GM19397 (cell line): ENCODE results near the gene NFKBIB.

ENCODE experiments used
- ATAC-seq: cut with Tn5 transposase; IDR thresholded peaks from one replicate; pipeline ENCODE4 v1.9.1; 2021; ENCODE audit warnings: mild to moderate bottlenecking, moderate library complexity; ENCODE audit not compliant: unreplicated experiment

The NFKBIB gene

GRCh38 chr19:38953677-38954076 is 53.9 kb downstream of the NFKBIB start:
- ATAC-seq = no peak

GRCh38 chr19:38956264-38956663 is 56.5 kb downstream of the NFKBIB start:
- no peak for ATAC-seq

- ATAC-seq = no peak
Observed at GRCh38 chr19:38958301-38958700, 58.5 kb downstream of the NFKBIB start.
